ENCODE results near the gene IFI27.

DNA sequence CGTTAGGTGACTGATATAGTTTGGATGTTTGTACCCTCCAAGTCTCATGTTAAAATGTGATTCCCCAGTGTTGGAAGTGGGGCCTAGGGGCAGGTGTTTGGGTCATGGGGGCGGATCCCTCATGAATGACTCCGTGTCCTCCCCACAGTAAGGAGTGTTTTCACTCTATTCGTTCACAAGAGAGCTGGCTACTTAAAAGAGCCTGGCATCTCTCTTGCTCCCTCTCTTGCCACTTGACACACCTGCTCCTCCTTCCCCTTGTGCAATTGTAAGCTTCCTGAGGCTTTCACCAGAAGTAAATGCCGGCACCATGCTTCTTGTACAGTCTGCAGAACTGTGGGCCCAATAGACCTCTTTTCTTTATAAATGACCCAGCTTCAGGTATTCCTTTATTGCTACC is 16.3 kb downstream of the IFI27 start:
- TF ChIP-seq, protein P1, sequence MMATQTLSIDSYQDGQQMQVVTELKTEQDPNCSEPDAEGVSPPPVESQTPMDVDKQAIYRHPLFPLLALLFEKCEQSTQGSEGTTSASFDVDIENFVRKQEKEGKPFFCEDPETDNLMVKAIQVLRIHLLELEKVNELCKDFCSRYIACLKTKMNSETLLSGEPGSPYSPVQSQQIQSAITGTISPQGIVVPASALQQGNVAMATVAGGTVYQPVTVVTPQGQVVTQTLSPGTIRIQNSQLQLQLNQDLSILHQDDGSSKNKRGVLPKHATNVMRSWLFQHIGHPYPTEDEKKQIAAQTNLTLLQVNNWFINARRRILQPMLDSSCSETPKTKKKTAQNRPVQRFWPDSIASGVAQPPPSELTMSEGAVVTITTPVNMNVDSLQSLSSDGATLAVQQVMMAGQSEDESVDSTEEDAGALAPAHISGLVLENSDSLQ (IDR thresholded peaks at IDR 0.05), result no peak
- no peak for TF ChIP-seq SUZ12 (IDR thresholded peaks at IDR 0.05)
- no peak for TF ChIP-seq LEF1 (IDR thresholded peaks at IDR 0.05; ENCODE audit: borderline replicate concordance)
- no peak for TF ChIP-seq NFRKB (IDR thresholded peaks at IDR 0.05)
- TF ChIP-seq TARDBP (IDR thresholded peaks at IDR 0.05), result no peak
- TF ChIP-seq CTBP1 (IDR thresholded peaks at IDR 0.05; ENCODE audit: borderline replicate concordance), result no peak
- TF ChIP-seq SP1 (IDR thresholded peaks at IDR 0.05), result no peak
- no peak for TF ChIP-seq ELF4 (IDR thresholded peaks at IDR 0.05)
- no peak for TF ChIP-seq FOXM1 (IDR thresholded peaks at IDR 0.05; ENCODE audit: borderline replicate concordance)
- no peak for TF ChIP-seq BHLHE40 (IDR thresholded peaks at IDR 0.05; ENCODE audit: borderline replicate concordance)
